GM12878 (cell line): Measurements from ENCODE around the gene RHOF. TPM values are rescaled to one million over a fixed set of nuclear protein-coding genes. Genes with fewer than 3 reads are reported as not detected.
A peak's percentile ranks its signal among the peaks of the same experiment; 100 is the strongest.

Experiments
- BCLAF1 ChIP-seq: fragments of 450-650 bp; IDR thresholded peaks from 2 replicates; pipeline ENCODE4 v1.6.1; 2017; ENCODE audit warnings: antibody characterized with exemption, mild to moderate bottlenecking, moderate library complexity
- CUX1 ChIP-seq: IDR thresholded peaks from 2 replicates; pipeline ENCODE4 v1.6.1; 2012; ENCODE audit warnings: improper control_type of control experiment, low read depth, low read length; ENCODE audit not compliant: insufficient replicate concordance
- EGR1 ChIP-seq, 2 experiments: IDR thresholded peaks; 1 replicate in 1 of 2; 2 replicates in 1 of 2; pipeline ENCODE4 v1.6.1; 2011 to 2012; ENCODE audit warnings: low read depth in 2 of 2, low read length in 2 of 2, borderline replicate concordance in 1 of 2, mild to moderate bottlenecking in 1 of 2, moderate library complexity in 1 of 2
- EZH2 ChIP-seq: IDR thresholded peaks from 2 replicates; pipeline ENCODE4 v1.6.1; 2012; ENCODE audit warnings: low read depth, mild to moderate bottlenecking, control low read depth, inconsistent platforms, low read length, borderline replicate concordance; ENCODE audit not compliant: control insufficient read depth
- FOS ChIP-seq: IDR thresholded peaks from 3 replicates; pipeline ENCODE4 v1.6.1; 2011; ENCODE audit warnings: borderline replicate concordance; ENCODE audit not compliant: insufficient read length; ENCODE audit errors: extremely low read depth
- GATAD2B ChIP-seq: fragments of 450-650 bp; conservative IDR thresholded peaks from 2 replicates; pipeline ENCODE4 v1.6.1; 2017; ENCODE audit warnings: low read depth, mild to moderate bottlenecking, moderate library complexity
- HDGF ChIP-seq: fragments of 450-650 bp; IDR thresholded peaks from 2 replicates; pipeline ENCODE4 v1.6.1; 2016; ENCODE audit warnings: antibody characterized with exemption
- MTA2 ChIP-seq: fragments of 450-650 bp; IDR thresholded peaks from 2 replicates; pipeline ENCODE4 v1.6.1; 2016; ENCODE audit warnings: low read depth, mild to moderate bottlenecking, moderate library complexity
- NBN ChIP-seq: fragments of 450-650 bp; IDR thresholded peaks from 2 replicates; pipeline ENCODE4 v1.6.1; 2016
- NR2C1 ChIP-seq: fragments of 450-650 bp; IDR thresholded peaks from 2 replicates; pipeline ENCODE4 v1.6.1; 2017; ENCODE audit warnings: antibody characterized with exemption, mild to moderate bottlenecking, moderate library complexity
- RAD51 ChIP-seq: fragments of 450-650 bp; IDR thresholded peaks from 2 replicates; pipeline ENCODE4 v1.6.1; 2016; ENCODE audit warnings: moderate library complexity, mild to moderate bottlenecking, inconsistent platforms
- SKIL ChIP-seq: fragments of 450-650 bp; IDR thresholded peaks from 2 replicates; pipeline ENCODE4 v1.6.1; 2017; ENCODE audit warnings: mild to moderate bottlenecking, low read depth, inconsistent platforms; ENCODE audit not compliant: poor library complexity, severe bottlenecking
- SMARCA5 ChIP-seq: fragments of 450-650 bp; IDR thresholded peaks from 2 replicates; pipeline ENCODE4 v1.6.1; 2017; ENCODE audit warnings: mild to moderate bottlenecking
- USF1 ChIP-seq: IDR thresholded peaks from 2 replicates; pipeline ENCODE4 v1.6.1; 2011; ENCODE audit warnings: borderline replicate concordance, low read depth, mild to moderate bottlenecking, moderate library complexity, mixed read lengths, low read length; ENCODE audit not compliant: insufficient read depth; ENCODE audit errors: extremely low read length
- ZNF24 ChIP-seq: fragments of 450-650 bp; IDR thresholded peaks from 2 replicates; pipeline ENCODE4 v1.6.1; 2017; ENCODE audit warnings: antibody characterized with exemption, mild to moderate bottlenecking
- polyA plus RNA-seq, 11 experiments: library from polyadenylated mRNA; depleted of rRNA in 4 of 11; unstranded in 6 of 11; stranded (reverse) in 5 of 11; fragments of >200 nt; fragmentation: Nextera tagmentation in 4 of 11; fragmentation: Illumina TruSeq in 1 of 11; extraction: Ambion mirVana in 4 of 11; extraction: Trizol in 1 of 11; gene quantifications; 1 replicate in 1 of 11; 2 replicates in 10 of 11; pipeline versions ENCODE4 v1.2.1 to v1.2.3, GENCODE V29; 2011 to 2016; ENCODE audit warnings: inconsistent platforms in 2 of 11, missing spikeins in 2 of 11, low read depth in 1 of 11
- total RNA-seq, 4 experiments: library from RNA; depleted of rRNA in 3 of 4; stranded (reverse); fragments of >200 nt in 3 of 4; fragmentation: Illumina TruSeq in 1 of 4; extraction: Trizol in 1 of 4; gene quantifications; 2 replicates each; pipeline versions ENCODE4 v1.2.1 to v1.2.3, GENCODE V29; 2013 to 2021
- TF ChIP-seq, protein P1 (sequence below): IDR thresholded peaks from 2 replicates; pipeline ENCODE4 v1.6.1; 2011; ENCODE audit warnings: low read depth, mild to moderate bottlenecking, low read length, moderate library complexity, borderline replicate concordance; ENCODE audit errors: extremely low read depth

The RHOF gene
- total and polyA plus RNA-seq, 10 of the 15 experiments (the other 5 are each of a cell fraction or from before 2014, with no cell fraction given), result 6.1 to 78.7 (median 39.7) TPM

DNA sequence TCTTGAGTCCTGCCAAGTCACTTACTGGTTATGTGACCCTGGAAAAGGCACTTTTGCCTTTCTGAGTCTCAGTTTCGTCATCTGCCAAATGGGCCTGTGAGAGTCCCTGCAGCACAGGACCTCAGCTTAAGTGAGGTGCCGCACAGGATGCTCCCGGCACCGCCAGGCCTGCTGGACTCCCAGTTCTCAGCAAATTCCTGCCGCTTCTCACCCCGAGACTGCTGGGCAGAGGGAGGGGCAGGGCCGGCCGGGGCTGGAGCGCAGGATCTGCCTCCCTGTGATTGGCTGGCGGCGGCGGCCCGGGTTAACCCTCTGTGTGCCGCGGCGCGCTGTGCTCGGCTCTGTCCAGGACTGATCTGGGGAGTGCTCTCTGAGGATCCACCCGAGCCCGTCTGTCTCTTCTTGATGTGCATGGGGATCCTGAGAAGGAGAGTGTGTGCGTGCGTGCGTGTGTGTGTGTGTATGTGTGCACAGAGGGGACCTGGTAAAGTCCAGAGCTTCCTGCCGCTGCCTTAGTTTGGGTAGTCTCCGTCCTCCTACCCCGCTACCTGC is 18.9 kb upstream of the RHOF start (continued):
- TF ChIP-seq MTA2, result no peak
- TF ChIP-seq NR2C1, result no peak
- no peak for TF ChIP-seq GATAD2B
- TF ChIP-seq USF1, result no peak
- 0 out of 2 replicates have a peak, but pooled peaks have one; percentile 47 for TF ChIP-seq NBN
- TF ChIP-seq SKIL, result no peak
- TF ChIP-seq ZNF24, result no peak; the same call in 1 of the 2 replicates
- TF ChIP-seq, protein P1, sequence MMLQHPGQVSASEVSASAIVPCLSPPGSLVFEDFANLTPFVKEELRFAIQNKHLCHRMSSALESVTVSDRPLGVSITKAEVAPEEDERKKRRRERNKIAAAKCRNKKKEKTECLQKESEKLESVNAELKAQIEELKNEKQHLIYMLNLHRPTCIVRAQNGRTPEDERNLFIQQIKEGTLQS, result no peak
- TF ChIP-seq BCLAF1, result no peak
- TF ChIP-seq SMARCA5, result peak; percentile 93; the same call in 1 of the 2 replicates
- no peak for TF ChIP-seq CUX1
- no peak for TF ChIP-seq EGR1 (IDR thresholded peaks at IDR 0.05; ENCODE audit: borderline replicate concordance in 1 of 2, low read depth in 2 of 2, low read length in 2 of 2)
- 0 out of 2 replicates have a peak, but pooled peaks have one; percentile 36 for TF ChIP-seq HDGF
- no peak for TF ChIP-seq EZH2
- no peak for TF ChIP-seq FOS
- TF ChIP-seq RAD51, result no peak
